ENCODE measurements around the gene NMNAT3.

Gene NMNAT3

DNA sequence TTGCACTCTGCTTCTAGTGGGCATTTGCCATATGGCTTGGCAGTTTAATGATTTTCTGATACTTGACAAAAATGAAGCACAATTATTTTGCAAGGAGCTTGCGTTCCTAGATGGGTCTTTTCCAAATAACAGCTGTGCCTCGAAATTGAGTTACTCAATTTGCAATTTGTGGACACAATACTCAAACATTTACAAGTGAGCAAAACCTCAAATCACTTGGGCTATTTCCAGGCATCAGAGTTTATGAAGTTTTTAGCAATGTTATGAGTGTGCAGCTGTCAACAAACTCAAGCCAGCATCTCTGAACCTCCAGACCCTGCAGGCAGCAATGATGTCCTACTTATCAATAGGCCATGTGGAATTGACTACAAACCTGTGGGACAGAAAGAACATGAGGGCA lies 41.3 kb downstream of the NMNAT3 start:
- TF ChIP-seq GLIS3 (CRISPR knock-in tag; IDR thresholded peaks at IDR 0.05): no peak
- TF ChIP-seq BACH2 (CRISPR knock-in tag; IDR thresholded peaks at IDR 0.05; ENCODE audit: borderline replicate concordance): no peak
- TF ChIP-seq ZFP3 (CRISPR knock-in tag; IDR thresholded peaks at IDR 0.05): no peak
- no peak for TF ChIP-seq ISL1 (CRISPR knock-in tag; IDR thresholded peaks at IDR 0.05)
- no peak for TF ChIP-seq SNAI2 (CRISPR knock-in tag; IDR thresholded peaks at IDR 0.05)
- TF ChIP-seq, protein P1, sequence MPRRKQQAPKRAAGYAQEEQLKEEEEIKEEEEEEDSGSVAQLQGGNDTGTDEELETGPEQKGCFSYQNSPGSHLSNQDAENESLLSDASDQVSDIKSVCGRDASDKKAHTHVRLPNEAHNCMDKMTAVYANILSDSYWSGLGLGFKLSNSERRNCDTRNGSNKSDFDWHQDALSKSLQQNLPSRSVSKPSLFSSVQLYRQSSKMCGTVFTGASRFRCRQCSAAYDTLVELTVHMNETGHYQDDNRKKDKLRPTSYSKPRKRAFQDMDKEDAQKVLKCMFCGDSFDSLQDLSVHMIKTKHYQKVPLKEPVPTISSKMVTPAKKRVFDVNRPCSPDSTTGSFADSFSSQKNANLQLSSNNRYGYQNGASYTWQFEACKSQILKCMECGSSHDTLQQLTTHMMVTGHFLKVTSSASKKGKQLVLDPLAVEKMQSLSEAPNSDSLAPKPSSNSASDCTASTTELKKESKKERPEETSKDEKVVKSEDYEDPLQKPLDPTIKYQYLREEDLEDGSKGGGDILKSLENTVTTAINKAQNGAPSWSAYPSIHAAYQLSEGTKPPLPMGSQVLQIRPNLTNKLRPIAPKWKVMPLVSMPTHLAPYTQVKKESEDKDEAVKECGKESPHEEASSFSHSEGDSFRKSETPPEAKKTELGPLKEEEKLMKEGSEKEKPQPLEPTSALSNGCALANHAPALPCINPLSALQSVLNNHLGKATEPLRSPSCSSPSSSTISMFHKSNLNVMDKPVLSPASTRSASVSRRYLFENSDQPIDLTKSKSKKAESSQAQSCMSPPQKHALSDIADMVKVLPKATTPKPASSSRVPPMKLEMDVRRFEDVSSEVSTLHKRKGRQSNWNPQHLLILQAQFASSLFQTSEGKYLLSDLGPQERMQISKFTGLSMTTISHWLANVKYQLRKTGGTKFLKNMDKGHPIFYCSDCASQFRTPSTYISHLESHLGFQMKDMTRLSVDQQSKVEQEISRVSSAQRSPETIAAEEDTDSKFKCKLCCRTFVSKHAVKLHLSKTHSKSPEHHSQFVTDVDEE (CRISPR knock-in tag; IDR thresholded peaks at IDR 0.05): no peak
- no peak for ATAC-seq

DNA sequence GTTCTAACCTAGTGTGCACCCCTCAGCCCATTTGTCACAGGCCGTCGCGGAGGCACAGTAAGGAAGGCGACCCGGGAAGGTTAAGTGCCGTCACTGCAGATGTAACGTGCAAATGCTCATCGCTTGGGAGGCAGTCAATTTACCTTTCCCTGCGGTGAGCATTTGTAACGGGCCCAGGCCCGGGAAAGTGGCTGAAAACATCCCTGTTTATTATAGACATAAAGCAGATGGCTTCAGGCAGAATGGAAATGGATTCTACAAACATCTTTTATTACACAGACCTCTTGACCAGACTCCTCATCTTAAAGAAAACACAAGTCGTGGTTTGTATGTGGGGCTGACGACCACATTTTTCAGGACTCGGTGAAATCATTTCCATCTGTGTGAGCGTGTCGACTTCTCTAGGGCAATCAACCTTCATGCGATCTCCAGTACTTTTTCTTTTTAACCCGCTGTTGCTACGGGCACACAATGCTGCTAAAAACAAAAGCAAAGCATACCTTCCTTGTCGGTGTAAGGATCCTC lies 43.6 kb downstream of the NMNAT3 start:
- TF ChIP-seq ESRRG (CRISPR knock-in tag; IDR thresholded peaks at IDR 0.05): no peak
- no peak for TF ChIP-seq RARB (CRISPR knock-in tag; IDR thresholded peaks at IDR 0.05)
- TF ChIP-seq, protein P2, sequence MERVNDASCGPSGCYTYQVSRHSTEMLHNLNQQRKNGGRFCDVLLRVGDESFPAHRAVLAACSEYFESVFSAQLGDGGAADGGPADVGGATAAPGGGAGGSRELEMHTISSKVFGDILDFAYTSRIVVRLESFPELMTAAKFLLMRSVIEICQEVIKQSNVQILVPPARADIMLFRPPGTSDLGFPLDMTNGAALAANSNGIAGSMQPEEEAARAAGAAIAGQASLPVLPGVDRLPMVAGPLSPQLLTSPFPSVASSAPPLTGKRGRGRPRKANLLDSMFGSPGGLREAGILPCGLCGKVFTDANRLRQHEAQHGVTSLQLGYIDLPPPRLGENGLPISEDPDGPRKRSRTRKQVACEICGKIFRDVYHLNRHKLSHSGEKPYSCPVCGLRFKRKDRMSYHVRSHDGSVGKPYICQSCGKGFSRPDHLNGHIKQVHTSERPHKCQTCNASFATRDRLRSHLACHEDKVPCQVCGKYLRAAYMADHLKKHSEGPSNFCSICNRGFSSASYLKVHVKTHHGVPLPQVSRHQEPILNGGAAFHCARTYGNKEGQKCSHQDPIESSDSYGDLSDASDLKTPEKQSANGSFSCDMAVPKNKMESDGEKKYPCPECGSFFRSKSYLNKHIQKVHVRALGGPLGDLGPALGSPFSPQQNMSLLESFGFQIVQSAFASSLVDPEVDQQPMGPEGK (CRISPR knock-in tag; IDR thresholded peaks at IDR 0.05; ENCODE audit: borderline replicate concordance): no peak
- no peak for TF ChIP-seq ARNTL (CRISPR knock-in tag; IDR thresholded peaks at IDR 0.05; ENCODE audit: borderline replicate concordance, low read depth)
- TF ChIP-seq OSR1 (CRISPR knock-in tag; IDR thresholded peaks at IDR 0.05): no peak
- no peak for TF ChIP-seq BACH2 (CRISPR knock-in tag; IDR thresholded peaks at IDR 0.05; ENCODE audit: borderline replicate concordance)
- TF ChIP-seq, protein P3, sequence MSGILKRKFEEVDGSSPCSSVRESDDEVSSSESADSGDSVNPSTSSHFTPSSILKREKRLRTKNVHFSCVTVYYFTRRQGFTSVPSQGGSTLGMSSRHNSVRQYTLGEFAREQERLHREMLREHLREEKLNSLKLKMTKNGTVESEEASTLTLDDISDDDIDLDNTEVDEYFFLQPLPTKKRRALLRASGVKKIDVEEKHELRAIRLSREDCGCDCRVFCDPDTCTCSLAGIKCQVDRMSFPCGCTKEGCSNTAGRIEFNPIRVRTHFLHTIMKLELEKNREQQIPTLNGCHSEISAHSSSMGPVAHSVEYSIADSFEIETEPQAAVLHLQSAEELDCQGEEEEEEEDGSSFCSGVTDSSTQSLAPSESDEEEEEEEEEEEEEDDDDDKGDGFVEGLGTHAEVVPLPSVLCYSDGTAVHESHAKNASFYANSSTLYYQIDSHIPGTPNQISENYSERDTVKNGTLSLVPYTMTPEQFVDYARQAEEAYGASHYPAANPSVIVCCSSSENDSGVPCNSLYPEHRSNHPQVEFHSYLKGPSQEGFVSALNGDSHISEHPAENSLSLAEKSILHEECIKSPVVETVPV (CRISPR knock-in tag; IDR thresholded peaks at IDR 0.05): no peak
- no peak for TF ChIP-seq ZNF8 (CRISPR knock-in tag; IDR thresholded peaks at IDR 0.05)
- TF ChIP-seq, protein P4, sequence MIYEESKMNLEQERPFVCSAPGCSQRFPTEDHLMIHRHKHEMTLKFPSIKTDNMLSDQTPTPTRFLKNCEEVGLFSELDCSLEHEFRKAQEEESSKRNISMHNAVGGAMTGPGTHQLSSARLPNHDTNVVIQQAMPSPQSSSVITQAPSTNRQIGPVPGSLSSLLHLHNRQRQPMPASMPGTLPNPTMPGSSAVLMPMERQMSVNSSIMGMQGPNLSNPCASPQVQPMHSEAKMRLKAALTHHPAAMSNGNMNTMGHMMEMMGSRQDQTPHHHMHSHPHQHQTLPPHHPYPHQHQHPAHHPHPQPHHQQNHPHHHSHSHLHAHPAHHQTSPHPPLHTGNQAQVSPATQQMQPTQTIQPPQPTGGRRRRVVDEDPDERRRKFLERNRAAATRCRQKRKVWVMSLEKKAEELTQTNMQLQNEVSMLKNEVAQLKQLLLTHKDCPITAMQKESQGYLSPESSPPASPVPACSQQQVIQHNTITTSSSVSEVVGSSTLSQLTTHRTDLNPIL (CRISPR knock-in tag; IDR thresholded peaks at IDR 0.05; ENCODE audit: low read depth): no peak
- no peak for TF ChIP-seq ZFP3 (CRISPR knock-in tag; IDR thresholded peaks at IDR 0.05)
- no peak for TF ChIP-seq ISL1 (CRISPR knock-in tag; IDR thresholded peaks at IDR 0.05)
- ATAC-seq: no peak

DNA sequence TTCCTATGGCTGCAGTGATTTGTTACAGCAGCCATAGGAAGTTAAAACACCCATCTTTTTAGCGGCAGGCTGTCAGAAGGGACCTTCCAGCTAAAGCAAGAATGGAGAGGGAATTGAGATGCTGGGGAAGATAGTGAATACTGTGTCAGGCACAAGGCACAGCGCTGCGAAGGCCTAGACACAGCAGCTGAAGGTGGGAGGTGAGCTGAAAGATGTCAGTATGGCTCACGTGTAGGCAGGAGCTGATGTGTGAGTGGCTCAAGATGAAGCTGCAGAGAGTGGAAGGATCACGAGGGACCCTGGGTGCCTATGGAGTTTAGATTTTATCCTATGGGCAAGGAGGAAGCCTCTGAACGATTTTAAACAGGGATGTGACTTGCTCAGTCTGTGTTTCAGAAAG lies 44.3 kb downstream of the NMNAT3 start:
- TF ChIP-seq, protein P1 (CRISPR knock-in tag; IDR thresholded peaks at IDR 0.05): no peak
- TF ChIP-seq BACH2 (CRISPR knock-in tag; IDR thresholded peaks at IDR 0.05; ENCODE audit: borderline replicate concordance) (no peak), ARNTL (CRISPR knock-in tag; IDR thresholded peaks at IDR 0.05; ENCODE audit: borderline replicate concordance, low read depth) (no peak), GLIS3 (CRISPR knock-in tag; IDR thresholded peaks at IDR 0.05) (no peak), TCF4 (CRISPR knock-in tag; IDR thresholded peaks at IDR 0.05; ENCODE audit: borderline replicate concordance) (no peak), RARB (CRISPR knock-in tag; IDR thresholded peaks at IDR 0.05) (no peak), ESRRG (CRISPR knock-in tag; IDR thresholded peaks at IDR 0.05) (no peak), ZNF8 (CRISPR knock-in tag; IDR thresholded peaks at IDR 0.05) (no peak), ZC3H10 (CRISPR knock-in tag; IDR thresholded peaks at IDR 0.05) (no peak), ZFP30 (CRISPR knock-in tag; IDR thresholded peaks at IDR 0.05) (no peak)
- TF ChIP-seq, protein P2 (CRISPR knock-in tag; IDR thresholded peaks at IDR 0.05; ENCODE audit: borderline replicate concordance): no peak
- TF ChIP-seq, protein P4 (CRISPR knock-in tag; IDR thresholded peaks at IDR 0.05; ENCODE audit: low read depth): no peak
- ATAC-seq: no peak

Measured in SK-N-SH treated with all-trans-retinoic acid at 6 μM for 48 hours (cell line).